NCI-H748 treated with DMSO at 0.1 percent for 48 hours (cell line): ENCODE measurements around the gene PVALEF.
"Not testable (repeated sequence)": the region's sequence is repeated elsewhere in the genome, so short reads cannot be mapped to it uniquely, and the experiment has no call there.

ENCODE experiments used
- DNase-seq: peaks from one replicate; lab custom pipeline; 2025; lab: John Stamatoyannopoulos, UW

Gene PVALEF

DNA sequence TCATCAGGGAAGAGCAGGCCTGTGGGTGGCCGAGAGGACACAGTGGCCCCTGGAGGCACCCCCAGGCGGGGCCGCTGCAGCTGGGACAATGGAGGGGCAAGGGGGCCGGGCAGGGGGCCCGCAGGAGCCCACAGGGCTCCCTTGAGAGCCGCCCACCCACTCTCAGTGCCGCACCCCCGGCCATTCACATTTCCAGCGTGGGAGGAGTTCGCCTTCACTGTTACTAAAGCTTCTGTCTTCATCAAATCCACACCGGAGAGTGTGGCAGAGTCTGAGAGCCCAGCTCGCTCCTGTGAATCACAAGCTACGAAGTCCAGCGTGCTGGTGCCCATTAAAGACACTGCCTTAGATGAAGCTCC, 20.9 kb upstream of the PVALEF start:
- DNase-seq = no peak

DNA sequence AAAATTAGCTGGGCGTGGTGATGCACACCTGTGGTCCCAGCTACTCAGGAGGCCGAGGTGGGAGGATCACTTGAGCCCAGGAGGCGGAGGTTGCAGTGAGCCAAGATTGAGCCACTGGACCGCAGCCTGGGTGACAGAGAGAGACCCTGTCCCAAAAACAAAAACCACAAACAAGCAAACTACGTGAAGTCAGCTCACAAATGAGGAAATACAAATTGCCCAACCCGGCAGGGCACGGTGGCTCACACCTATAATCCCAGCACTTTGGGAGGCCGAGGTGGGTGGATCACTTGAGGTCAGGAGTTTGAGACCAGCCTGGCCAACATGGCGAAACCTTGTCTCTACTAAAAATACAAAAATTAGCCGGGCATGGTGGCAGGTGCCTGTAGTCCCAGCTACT, 19.1 kb upstream of the PVALEF start:
- DNase-seq = not testable (repeated sequence)

DNA sequence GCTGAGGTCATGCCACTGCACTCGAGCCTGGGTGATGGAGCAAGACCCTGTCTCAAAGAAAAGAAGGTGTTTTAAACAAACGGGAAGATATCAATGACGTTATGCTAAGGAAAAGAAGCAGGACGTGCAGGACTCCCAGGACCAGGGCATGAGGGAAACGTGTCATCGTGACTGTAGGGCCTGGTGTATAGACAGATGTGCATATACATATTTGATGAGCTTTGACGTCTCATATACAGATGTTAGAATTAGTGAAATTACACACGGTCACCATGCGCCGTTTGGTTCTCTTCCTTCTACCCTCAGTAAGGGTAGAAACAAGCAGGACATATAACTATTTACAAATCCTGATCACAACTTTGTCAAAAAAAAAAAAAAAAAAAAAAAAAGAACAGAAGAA, 17.6 kb upstream of the PVALEF start:
- no peak for DNase-seq

DNA sequence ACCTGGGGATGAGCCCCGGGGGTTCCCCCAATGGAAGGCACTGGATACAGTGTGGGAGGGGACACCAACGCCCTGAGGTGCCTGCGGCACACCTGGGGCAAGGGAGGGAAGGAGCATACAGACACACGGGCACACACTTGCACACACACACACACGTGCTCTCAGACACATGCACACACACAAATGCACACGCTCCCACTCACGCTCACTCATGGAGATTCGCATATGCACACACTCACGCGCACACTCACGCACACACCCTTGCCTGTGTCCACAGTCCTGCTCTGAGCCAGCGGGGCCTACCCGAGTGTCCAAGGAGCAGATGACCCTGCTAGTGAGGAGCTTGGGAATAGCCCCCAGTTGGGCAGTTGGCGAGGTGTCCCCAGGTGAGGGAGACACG, 16.7 kb upstream of the PVALEF start:
- no peak for DNase-seq

DNA sequence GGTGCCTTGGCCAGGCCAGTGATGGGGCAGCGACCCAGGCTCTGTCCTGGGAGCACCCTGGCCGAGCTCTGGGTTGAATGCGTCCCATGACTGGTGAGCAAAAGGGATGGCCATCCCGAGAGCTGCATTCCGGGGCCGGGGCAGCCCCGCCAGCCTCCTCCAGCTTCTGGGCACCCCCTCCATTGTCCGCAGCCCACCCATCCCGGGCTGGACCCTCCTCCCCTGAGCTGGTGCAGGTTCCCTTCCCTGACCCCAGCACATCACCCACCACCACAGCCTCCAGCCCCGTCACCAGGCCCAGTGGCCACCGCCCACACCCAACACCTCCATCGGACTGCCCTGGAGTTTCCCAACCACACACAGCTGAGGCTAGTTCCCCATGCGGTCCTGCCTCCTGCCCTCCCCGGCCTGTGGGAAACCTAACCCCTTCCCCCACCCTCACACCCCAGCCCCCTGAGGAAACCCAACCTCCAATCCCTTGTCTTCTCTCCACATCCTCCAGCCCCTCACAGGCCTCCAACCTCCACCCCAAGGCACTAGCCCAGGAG, 16.2 kb upstream of the PVALEF start:
- no peak for DNase-seq

DNA sequence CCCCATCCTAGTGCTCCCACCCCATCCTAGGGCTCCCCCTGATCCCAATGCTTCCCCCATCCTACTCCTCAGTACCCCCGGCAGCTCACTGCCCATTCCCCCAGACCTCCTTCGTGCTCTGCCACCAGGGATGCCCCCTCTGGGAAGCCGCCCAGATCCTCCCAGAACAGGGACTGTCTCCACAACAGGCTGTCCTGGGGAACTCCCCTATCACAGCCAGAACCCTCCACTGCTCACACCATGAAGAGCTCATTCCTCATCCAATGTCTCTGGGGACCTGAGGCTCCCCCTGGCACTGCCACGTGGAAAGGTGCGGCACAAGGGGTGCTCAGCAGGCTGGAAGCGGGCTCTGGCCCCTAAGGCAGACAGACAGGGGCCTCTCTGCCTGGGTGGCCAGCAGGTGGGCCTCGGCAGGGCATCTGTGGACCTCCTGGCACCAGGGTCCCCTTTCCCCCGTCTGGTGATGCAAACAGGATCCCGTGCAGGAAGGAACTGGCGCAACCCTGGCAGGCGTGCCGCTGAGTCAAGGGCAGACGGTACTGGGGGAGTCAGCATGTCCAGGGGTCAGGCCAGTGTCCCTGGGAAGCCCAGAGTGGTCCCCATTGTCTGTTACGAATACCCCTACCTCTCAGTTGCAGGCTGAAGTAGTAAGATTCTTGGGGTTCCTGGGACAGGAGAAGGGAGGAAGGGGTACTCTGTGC, 14.8 kb upstream of the PVALEF start:
- DNase-seq = no peak

DNA sequence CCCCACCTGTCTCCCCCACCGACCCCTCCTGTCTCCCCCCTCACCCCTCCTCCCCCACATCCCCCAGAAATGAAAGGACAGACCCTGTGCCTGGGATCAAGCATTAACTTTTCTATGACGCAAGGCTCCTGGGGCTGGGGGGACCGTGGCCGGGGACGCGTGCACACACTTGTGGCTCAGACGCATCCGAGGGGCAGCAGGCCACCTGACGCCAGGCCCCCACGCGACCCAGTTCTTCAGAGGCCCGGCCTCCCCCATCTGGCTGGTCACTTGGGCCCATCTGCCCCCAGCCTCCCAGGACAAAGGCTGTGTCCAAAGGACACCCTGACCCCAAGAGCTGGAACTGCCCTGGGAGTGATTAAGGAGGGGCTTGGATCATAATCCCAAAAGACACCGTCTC, 14.0 kb upstream of the PVALEF start:
- no peak for DNase-seq

DNA sequence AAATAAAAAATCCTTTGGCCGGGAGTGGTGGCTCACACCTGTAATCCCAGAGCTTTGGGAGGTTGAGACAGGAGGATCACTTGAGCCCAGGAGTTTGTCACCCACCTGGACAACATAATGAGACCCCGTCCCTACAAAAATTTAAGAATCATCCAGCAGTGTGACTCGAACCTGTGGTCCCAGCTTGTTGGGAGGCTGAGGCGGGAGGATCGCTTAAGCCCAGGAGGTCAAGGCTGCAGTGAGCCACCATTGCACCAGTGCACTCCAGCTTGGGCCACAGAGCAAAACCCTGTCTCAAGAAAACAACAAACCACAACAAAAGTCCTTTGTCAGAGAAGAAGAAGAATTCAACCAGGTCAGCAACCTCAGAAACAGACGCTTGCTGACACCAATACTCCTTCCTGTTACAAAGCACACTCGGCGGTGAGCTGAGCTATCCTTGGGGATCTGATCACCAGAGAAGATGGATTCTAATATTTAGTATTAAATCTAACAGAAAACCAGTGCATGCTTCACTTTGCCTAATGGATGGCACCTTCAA, 12.9 kb upstream of the PVALEF start:
- DNase-seq = no peak

DNA sequence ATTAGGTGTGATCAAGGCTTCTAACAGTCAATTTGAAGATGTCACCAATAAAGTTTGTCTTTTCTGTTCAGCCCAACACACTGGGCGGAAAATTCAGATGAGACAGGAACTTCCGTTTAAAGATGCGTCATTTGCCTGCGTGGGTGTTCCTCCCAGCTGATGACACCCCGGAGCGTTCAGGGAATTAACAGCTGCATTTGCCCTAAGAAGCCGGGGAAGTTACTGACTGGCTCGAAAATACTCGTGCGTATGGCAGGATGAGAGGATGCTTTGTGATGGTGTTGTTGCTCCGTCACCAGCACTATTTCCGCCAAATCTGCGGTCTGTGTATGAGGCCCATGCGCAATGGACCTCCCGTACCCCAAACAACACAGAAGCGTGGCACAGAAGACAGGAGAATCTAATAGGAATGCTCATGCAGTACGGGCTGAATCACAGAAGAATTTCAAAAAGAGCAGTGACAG, 11.9 kb upstream of the PVALEF start:
- DNase-seq = no peak

DNA sequence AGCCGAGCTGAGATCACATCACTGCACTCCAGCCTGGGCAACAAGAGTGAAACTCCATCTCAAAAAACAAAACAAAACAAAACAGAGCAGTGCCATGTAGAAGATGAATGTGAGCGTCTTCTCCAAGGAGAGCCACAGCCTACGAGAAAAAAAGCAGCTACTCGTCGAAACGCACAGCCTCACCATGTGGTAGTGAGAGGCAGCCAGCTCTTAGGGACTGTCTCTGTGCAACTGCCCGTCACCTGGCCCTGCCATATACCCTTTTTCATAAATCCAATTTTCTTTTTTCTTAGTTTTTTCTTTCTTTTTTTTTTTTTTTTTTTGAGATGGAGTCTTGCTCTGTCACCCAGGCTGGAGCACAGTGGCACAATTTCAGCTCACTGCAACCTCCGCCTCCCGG, 11.3 kb upstream of the PVALEF start:
- DNase-seq = not testable (repeated sequence)

DNA sequence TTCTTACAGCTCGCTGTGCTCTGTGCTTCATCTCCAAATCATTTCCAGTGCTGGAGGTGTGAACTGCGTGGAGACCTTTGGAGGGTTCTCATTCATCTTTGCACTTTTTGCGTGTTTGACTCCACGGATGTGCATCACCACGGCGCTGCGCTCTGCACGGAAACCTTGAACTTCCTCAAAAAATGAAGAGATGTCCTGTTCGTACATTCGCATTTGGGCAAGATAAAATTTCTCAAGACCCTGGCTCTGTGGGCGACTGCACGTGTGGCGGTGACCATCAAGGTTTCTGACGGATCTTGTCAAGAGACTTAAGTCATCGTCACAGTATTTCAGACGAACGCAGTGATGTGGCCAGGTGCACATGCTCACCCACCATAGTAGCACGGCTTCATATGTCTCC, 10.3 kb upstream of the PVALEF start:
- no peak for DNase-seq

DNA sequence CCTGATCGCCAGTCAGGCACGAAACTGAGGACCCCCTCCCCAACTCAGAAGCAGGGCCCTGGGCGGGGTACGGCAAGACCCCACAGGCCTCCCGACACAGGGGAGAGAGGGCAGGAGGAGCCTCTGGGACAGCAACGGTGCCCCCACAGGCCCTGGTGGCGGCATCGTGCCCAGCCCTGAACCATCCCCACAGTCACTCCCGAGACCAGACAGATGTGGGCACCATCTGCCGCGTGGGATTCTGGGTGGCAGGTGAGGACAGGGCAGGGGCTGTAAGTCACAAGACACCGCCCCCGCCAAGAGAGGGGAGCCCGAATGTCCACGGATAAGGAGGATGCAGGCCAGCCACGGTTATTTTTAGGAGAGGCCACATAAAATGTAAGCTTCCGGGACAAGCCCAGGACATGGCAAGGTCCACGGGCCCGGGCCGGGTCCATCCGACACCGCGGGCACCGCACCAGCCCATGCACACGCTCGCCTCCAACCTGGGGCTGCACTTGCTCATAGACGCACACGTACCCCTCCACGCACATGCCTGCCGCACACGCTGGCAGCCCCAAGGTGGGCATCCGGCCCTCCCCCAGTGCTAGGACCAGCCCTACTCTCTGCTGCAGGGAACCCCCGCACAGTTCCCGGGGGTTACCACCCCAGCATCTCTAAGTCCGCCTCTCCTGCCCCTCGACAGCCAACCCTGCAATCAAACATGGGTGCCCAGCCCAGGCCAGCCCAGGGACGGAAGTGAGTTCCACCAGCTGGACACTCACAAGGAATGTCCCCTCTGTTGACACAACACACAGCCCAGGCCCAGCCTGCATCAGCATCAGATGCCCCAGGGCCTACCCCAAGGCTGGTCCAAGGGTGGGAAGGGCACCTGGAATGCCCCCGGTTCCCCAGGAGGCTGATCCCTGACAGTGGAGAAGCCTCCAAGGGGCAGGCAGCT, 8.2 kb upstream of the PVALEF start:
- DNase-seq = no peak

DNA sequence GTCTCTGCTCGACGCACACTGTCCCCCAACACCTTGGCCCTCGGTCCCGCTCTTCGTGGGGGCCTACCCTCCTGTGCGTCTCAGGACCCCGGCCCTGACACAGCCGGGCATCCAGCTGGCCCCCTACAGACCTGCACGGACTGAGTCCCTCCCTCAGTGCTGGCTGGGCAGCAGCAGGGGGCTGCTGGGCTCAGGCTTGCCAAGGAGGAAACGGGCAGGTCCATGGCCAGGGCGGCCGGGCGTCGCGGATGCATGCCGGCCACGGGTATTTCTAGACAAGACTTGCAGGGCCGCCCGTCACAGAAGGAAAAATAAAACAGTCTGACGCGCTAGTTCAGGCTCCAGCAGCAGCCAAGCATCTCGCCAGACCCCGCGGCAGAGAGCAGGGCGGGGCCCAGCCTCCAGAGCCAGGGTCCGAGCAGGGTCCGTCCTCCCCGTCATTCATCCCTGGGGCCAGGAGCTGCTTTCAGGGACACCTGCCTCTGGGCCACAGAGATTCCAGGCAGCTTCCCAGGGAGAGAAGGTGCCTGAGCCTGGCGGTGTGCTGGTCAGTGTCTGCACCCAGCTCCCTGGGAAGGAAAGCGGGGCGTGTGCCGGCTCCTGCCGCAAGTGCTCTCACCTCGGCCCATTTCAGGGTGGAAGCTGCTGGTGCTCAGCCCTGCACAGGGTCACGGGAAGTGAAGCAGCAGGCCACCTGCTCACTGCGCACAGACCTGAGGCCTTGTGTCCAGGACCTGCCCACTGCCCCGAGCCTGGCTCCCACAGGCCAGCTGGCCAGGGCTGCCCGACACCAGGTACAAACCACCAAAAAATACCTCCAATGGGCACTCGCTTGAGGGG, 7.2 kb upstream of the PVALEF start:
- DNase-seq = no peak

DNA sequence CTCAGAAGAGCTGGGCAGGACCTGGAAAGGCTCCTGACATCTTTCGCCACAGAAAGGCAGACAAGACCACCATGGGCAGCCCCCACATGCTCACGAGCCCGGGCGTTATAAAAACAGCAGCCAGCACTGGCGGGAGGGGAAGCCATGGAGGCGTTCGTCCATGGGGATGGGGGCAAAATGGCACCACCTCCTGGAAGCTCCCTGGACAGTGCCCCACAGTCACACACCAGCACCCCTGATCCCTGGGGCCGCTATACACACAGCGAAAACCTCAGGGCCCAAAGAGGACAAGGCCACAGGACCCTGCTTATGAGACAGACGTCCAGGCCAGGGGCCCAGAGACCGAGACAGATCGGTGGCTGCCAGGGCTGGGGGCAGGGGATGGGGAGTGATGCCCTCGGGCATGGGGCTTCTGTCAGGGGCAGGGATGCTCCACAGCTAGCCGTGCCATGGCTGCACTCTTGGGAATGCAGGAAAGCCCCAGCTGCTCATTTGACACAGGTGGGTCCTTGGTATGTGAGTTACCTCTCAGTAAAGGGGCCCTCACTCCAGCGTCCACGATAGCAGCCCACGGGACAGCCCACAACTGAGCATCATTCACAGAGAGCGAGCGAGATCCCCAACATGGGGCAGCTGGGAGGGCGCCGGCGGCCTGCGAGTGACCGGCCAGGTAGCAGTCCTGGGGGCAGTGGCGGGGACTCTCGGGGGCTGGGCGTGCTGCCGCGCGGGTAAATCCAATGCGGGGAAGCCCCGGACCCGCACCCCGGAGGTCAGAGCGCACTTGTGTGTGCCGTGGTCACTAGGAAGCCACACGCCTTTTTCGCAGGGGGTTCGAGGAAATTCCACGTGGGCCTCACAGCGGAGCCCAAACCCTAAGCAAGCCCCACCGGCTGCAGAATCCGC, 6.4 kb upstream of the PVALEF start:
- no peak for DNase-seq

DNA sequence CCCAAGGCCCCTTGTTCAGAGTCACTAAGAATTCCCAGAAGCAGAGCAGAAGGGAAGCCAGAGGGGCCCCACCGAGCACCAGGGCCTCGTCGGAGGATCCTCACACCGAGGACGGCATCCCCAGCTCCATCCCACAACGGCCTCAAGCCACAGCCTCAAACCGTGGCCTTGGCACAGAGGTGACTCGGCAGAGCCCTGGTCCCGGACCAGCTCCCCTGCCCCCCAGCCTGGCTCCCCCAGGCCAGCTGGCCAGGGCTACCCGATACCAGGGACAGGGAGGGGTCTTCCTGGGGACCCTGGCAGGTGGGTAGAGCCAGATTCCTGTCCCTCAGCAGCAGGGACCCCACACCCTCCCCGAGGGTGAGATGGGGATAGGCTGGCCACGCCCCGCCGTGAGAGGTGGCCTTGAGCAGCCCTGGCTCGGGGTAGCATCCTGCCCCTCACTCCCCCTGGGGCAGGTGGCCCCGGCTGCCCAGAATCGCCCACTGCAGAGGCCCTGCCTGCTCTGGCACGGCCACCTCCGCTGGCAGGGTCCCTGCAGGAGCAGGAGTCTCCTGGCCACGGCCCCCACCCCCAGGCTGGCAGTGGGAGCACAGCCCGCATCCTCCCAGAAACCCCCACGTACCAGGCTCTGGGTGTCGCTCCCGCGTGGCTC, 5.6 kb upstream of the PVALEF start:
- no peak for DNase-seq

DNA sequence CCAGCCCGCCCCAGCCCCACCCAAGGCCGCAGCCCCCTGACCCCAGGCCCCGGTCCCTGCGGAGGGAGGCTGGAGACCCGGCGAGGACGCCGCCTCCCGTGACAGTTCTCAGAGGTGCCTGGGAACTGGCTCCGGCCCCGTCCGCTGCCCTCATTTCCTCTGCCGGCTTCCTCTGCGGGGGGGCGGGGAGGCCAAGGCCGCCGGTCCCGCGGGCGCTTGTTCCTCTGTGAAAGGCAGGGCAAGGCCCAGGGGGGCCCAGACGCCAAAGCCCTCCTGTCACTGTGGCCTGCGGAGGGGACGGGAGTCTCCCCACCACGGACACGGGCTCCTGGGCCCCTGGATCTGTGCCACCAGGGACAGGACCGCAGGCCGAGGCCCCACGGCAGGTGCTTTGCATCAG, 5.0 kb upstream of the PVALEF start:
- no peak for DNase-seq

DNA sequence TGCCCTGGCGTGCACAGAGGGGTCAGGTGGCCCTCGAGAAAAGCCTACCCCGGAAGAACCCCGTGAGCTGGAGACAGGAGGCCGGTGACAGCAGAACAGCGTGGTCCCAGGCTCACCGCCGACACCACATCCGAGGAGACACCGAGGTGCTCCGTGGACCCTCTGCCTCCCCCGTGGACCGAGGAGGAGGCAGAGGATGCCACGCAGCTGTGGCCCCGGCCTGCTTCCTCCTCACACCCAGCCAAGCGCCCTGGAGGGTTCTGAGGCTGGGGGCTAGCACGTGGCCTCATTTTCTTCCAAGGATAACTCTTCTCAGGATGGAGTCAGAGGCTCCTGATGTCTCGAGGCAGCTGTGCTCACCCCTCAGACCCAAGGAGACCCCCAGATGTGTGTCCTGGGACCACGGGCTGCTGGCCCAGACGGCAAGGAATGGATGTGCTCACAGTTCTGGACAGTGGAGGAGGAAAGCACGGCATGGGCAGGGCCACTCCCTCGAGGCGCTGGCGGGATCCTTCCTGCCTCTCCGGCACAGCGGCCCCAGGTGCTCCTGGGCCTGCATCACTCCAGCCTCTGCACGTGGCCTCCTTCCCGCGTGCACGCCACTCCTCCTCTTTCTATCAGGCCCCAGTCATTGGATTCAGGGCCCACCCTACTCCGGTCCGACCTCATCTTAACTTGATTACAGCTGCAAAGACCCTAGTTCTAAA, 4.4 kb upstream of the PVALEF start:
- no peak for DNase-seq

DNA sequence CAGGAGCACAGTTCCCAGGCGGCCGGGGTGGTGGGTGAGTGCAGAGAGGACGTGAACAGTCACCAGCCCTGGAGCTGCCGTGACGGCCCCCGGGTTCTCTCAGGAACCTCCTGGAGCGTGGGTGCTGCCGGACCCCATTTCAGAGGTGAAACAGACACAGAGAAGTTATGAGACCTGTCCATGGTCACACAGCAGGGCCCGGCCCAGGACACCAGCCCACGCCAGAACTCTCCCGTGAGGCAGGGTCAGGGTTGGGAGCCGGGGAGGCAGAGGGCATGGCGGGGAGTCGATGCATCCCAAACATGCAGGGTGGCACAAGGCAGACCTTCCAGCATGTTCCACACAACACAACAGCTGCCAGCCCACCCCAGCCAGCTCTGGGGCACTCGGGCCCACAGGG, 3.8 kb upstream of the PVALEF start:
- no peak for DNase-seq

DNA sequence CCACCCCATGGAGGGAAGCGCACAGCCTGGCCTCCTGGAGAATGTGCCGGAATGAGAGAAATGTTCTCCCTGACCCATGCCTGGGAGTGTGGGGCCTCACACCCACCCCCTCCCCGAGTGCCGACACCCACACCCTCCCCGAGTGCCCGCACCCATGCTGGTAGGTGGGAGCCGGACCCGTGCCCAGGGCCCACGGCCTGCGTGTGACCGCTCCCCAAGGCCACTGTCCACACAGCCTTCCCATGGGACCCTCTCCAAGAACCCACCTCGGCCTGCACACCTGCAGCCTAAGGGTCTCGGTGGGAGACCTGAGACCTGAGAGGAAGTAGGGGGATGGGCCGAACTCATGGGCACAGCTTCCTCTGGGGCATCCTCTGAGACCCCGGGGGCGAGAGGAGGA, 3.3 kb upstream of the PVALEF start:
- no peak for DNase-seq

DNA sequence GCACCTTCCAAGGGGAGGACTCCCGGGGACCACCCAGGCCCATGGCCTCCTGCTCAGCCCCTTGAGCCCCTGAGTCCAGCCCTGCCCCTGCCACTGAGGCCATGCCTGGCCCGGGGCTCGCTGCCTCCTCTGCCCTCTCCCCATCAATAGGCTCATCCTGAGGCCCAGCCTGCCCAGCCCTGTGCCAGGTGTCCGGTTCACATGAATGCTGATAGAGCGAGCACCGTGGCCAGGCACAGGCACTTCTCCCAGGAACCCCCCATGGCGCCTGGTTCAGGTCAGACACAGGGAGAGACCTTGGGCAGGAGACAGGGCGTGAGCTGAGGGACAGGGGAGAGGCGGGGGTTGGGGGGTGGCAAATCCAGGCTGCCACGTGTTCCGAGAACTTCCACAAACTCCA, 2.8 kb upstream of the PVALEF start:
- no peak for DNase-seq
